Keratinocyte (primary cell): ENCODE results near the gene MRPL57.
"Not testable (repeated sequence)": the region's sequence is repeated elsewhere in the genome, so short reads cannot be mapped to it uniquely, and the experiment has no call there.

ENCODE experiments used
- EZH2 ChIP-seq: IDR thresholded peaks from one replicate; pipeline ENCODE4 v1.6.1; 2012; ENCODE audit warnings: inconsistent platforms, mild to moderate bottlenecking, low read length, moderate library complexity
- TF ChIP-seq, protein P1 (sequence below), 3 experiments: IDR thresholded peaks in 1 of 3; conservative IDR thresholded peaks in 1 of 3; optimal IDR thresholded peaks in 1 of 3; 2 replicates in 2 of 3; 3 replicates in 1 of 3; pipeline versions ENCODE3 to v1.5.1; 2011; ENCODE audit warnings: low read length in 3 of 3, mild to moderate bottlenecking in 3 of 3, moderate library complexity in 2 of 3, control low read depth in 1 of 3, inconsistent platforms in 1 of 3; ENCODE audit not compliant: insufficient read depth in 2 of 3; ENCODE audit errors: extremely low read depth in 1 of 3

DNA sequence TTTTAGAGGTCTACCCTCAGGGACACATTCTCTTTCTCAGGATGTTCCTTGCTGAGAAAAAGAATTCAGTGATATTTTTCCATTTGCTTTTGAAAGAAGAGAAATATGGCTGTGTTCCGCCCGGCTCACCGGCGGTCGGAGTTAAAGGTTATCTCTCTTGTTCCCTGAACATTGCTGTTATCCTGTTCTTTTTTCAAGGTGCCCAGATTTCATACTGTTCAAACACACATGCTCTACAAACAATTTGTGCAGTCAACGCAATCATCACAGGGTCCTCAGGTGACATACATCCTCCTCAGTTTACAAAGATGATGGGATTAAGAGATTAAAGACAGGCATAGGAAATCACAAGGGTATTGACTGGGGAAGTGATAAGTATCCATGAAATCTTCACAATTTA, 40.6 kb upstream of the MRPL57 start:
- TF ChIP-seq, protein P1, sequence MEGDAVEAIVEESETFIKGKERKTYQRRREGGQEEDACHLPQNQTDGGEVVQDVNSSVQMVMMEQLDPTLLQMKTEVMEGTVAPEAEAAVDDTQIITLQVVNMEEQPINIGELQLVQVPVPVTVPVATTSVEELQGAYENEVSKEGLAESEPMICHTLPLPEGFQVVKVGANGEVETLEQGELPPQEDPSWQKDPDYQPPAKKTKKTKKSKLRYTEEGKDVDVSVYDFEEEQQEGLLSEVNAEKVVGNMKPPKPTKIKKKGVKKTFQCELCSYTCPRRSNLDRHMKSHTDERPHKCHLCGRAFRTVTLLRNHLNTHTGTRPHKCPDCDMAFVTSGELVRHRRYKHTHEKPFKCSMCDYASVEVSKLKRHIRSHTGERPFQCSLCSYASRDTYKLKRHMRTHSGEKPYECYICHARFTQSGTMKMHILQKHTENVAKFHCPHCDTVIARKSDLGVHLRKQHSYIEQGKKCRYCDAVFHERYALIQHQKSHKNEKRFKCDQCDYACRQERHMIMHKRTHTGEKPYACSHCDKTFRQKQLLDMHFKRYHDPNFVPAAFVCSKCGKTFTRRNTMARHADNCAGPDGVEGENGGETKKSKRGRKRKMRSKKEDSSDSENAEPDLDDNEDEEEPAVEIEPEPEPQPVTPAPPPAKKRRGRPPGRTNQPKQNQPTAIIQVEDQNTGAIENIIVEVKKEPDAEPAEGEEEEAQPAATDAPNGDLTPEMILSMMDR (optimal IDR thresholded peaks at IDR 0.05 in 1 of 3, IDR thresholded peaks at IDR 0.05 in 1 of 3, conservative IDR thresholded peaks at IDR 0.05 in 1 of 3; ENCODE audit: extremely low read depth in 1 of 3, insufficient read depth in 2 of 3, low read length in 3 of 3) = not testable (repeated sequence)
- TF ChIP-seq EZH2 = not testable (repeated sequence)
